GM21381 (cell line): ENCODE data around the gene ACOX1.

Experiments
- ATAC-seq: cut with Tn5 transposase; IDR thresholded peaks from one replicate; pipeline ENCODE4 v1.9.1; 2021; ENCODE audit warnings: mild to moderate bottlenecking, moderate library complexity; ENCODE audit not compliant: unreplicated experiment

The ACOX1 gene

DNA sequence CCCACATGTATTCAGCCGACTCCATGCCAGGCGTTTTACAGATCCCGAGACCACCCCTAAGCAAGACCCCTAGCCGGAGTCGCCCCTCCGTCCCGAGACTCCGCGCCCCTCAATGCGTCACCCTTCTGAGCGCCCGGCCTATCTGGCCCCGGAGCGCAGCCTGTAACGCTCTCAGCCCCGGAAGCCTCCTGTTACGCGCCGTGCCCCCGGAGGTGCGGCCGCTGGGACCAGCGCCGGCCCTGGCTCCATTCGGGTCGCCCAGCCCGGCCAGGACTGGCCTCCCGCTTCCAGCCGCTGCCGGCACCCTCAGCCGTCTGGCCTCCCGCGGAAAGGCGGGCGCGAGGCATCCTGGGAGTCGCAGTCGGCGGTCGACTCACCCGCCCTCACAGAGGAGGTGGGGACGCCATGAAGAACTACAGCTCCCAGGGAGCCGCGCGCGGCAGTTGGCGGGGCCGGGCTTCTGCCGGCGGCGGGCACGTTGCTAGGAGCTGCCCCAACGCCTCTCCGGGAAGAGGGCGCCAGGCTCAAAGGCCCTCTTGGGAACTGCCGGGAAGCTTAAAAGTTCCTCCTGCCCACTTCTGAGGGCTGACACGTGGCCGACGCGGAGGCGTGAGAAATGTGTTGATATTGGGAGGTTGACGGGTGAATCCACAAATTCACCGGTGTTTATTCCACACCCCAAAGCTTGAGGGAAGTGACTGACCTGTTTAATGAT is 38.1 kb downstream of the ACOX1 start, which contains the start of gene FBF1:
Gene FBF1 (minus strand): TSS at position 316 of the 715 bp plus-strand sequence. CDS start 2,893 bp downstream, outside the sequence.
- ATAC-seq: peak; percentile 96

- ATAC-seq: no peak
Observed at GRCh38 chr17:75937652-75938051, 41.3 kb downstream of the ACOX1 start.

DNA sequence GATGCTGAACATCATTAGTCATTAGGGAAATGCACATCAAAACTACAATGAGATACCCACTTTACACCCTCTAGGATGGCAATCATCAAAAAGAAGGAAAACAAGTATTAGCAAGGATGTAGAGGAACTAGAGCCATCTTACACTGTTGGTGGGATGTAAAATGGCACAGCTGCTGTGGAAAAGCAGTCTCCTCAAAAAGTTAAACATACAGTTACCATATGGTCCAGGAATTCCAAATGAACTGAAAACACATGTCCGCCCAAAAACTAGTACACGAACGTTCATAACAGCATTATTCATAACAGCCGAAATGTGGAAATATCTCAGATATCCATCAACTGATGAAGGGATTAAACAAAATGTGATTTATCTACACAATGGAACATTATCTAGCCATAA is 45.2 kb downstream of the ACOX1 start:
- no peak for ATAC-seq

- no peak for ATAC-seq
Observed at GRCh38 chr17:75932852-75933251, 46.1 kb downstream of the ACOX1 start.

- no peak for ATAC-seq
Observed at GRCh38 chr17:75931062-75931461, 47.9 kb downstream of the ACOX1 start.

GRCh38 chr17:75927286-75927922 is 51.6 kb downstream of the ACOX1 start:
- no peak for ATAC-seq

- ATAC-seq: no peak
Observed at GRCh38 chr17:75926456-75926855, 52.5 kb downstream of the ACOX1 start.

- no peak for ATAC-seq
Observed at GRCh38 chr17:75925912-75926311, 53.1 kb downstream of the ACOX1 start.

DNA sequence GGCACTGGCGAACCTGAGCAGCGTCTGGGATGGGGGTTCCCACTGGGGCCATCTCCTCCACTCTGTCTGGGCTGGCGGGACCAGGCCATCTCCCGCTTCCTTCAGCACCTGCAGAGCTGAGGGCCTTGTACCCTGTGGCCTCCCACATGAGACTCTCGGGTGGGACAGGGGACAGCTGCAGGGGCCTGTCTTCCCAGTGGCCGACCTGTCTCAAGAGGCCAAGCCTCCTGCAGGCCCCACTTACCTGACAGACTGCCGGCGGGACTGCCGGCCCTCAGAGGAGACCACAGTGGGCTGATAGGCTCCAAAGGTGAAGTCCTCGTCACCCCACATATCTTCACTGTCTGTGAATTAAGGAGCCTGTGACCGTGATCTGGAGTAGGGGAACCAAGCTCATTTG is 53.9 kb downstream of the ACOX1 start:
- no peak for ATAC-seq

DNA sequence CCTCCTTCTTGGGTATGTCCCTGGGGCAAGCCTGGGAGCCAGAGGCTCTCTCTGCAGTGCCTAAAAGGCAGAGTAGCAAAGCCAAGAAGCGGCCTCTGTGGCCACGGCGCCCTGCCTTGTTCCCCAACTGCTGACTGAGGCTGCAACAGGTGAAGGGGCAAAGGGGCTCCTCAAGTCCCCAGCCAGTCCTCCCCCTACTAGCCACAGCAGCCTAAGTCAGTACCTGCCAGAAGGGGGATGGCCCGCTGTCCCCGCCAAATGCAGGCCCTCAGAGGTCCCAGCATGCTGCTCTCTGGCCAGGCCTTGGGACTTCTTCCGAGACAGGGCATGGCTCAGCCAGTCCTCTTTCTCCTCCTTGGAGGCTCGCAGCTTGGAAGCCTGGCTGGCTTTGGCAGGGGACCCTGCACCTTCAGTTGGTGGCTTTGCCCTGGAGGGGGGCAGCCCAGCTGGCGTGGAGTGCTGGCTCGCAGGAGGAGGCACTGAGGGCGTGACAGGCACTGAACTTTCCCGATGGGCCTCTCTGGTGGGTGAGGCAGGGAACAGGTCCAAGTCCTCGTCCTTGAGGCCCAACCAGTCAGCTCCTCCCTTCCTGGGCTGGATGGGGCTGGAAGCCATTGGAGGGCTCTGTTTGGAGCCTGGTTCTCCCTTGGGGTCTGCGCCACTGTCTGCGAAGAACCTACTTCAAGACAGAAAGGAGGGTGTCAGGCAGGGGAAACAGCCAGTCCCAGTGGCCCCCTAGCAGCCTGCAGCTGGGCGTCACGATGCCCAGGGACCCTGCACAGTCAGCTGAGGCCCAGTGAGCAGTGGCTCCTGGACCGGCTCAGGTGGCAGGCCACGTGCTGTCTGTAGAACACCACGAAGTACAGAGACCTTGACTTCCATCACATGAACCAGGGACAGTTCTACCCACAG is 55.7 kb downstream of the ACOX1 start:
- no peak for ATAC-seq

- ATAC-seq: no peak
Observed at GRCh38 chr17:75922173-75922961, 56.6 kb downstream of the ACOX1 start.

- ATAC-seq: no peak
Observed at GRCh38 chr17:75921596-75921995, 57.4 kb downstream of the ACOX1 start.

GRCh38 chr17:75920045-75920560 is 58.9 kb downstream of the ACOX1 start:
- no peak for ATAC-seq

DNA sequence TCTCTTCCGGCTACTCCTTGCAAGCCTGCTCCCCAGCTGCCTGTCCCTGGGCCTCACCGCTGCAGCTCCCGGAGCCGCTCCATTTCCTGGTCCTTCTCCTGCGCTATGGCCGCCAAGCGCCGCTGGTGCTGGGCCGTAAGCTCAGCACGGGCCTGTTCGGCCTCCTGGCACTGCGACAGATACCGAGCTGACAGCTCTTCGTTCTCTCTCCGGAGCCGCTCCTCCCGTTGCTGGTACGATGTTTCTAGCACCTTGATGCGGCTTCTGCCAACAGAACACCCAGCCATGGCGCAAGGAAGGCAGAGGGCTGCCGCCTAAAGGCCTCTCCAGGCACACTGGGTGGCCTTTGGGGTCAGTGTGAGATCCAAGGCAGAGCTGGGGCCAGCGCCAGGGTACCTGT is 59.4 kb downstream of the ACOX1 start:
- no peak for ATAC-seq

DNA sequence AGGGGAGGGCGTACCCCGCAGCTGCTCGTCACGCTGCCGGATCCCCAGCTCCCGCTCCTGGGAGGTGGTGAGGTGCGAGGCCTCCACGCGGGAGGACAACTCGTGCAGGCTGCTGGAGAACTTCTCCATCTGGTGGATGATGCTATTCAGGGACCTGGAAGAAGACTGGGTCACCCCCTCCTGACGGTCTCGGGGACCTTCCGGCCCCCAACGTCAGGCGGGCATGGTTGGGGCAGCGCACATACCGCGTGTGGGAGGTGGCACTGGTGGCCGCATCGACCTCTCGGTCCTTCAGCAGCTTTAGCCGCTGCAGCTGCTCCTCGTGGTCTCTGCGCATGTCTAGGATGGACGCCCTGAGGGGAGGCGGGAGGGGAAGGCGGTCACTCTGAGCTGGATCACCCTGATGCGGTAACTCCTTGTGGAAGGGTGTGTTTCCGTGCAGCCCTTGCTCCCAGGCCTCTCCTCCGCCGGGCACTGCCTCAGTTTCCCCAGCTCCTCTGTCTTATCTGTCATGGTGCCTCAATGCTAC is 61.0 kb downstream of the ACOX1 start:
- no peak for ATAC-seq

GRCh38 chr17:75917141-75917916 is 61.6 kb downstream of the ACOX1 start:
- ATAC-seq: no peak

GRCh38 chr17:75915268-75915667 is 63.7 kb downstream of the ACOX1 start:
- ATAC-seq: no peak

- no peak for ATAC-seq
Observed at GRCh38 chr17:75914643-75915267, 64.2 kb downstream of the ACOX1 start.
